ENCODE measurements around the gene PHPT1.
"Not testable (repeated sequence)": the region's sequence is repeated elsewhere in the genome, so short reads cannot be mapped to it uniquely, and the experiment has no call there.

The PHPT1 gene

GRCh38 chr9:136865768-136866103, 16.5 kb downstream of the PHPT1 start:
- TF ChIP-seq, protein P1, sequence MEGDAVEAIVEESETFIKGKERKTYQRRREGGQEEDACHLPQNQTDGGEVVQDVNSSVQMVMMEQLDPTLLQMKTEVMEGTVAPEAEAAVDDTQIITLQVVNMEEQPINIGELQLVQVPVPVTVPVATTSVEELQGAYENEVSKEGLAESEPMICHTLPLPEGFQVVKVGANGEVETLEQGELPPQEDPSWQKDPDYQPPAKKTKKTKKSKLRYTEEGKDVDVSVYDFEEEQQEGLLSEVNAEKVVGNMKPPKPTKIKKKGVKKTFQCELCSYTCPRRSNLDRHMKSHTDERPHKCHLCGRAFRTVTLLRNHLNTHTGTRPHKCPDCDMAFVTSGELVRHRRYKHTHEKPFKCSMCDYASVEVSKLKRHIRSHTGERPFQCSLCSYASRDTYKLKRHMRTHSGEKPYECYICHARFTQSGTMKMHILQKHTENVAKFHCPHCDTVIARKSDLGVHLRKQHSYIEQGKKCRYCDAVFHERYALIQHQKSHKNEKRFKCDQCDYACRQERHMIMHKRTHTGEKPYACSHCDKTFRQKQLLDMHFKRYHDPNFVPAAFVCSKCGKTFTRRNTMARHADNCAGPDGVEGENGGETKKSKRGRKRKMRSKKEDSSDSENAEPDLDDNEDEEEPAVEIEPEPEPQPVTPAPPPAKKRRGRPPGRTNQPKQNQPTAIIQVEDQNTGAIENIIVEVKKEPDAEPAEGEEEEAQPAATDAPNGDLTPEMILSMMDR (IDR thresholded peaks at IDR 0.05; ENCODE audit: low read depth, low read length): no peak
- peak overlapping the region; percentile 78 for H3K4me3 ChIP-seq (ENCODE audit: low read depth, low read length)

- H3K4me3 ChIP-seq (ENCODE audit: low read depth, low read length): peak overlapping the region; percentile 78
Observed at GRCh38 chr9:136866898-136867421, 17.8 kb downstream of the PHPT1 start.

DNA sequence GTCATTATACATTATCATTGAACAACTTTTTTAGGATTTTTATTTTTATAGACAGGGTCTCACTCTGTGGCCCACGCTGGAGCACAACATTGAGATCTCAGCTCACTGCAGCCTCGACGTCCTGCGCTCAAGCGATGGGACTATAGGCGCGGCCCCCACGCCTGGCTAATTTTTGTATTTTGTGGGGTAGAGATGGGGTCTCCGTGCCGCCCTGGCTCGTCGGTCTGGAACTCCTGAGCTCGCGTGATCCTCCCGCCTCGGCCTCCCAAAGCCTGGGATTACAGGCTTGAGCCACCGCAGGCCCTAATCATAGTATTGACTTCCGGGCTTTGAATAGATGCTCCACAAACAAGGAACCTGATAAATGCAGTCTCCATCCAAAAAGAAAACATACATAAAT, 18.3 kb downstream of the PHPT1 start:
- TF ChIP-seq, protein P1 (IDR thresholded peaks at IDR 0.05; ENCODE audit: low read depth, low read length): no peak
- H3K4me3 ChIP-seq (ENCODE audit: low read depth, low read length): no peak overlapping the region

- no peak overlapping the region for H3K4me3 ChIP-seq (ENCODE audit: low read depth, low read length)
Observed at GRCh38 chr9:136867917-136868316, 18.7 kb downstream of the PHPT1 start.

DNA sequence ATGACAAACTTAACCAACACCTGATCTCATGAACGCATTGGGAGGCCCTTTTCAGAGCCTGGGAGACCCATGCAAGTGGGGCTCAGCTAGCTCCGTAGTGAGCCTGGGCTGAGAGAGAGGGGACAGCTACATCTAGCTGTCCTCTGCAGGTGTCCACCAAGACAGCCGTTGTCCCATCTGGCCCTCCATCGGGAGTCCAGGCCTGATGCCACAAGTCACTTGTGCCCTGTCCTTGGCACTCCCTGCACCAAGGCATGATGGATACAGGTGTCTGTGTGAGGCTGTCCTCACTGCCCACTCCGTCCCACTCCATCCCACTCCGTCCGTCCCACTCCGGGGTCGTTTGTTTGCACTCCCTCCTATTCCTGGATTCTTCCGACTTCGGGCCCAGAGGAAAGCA, 19.4 kb downstream of the PHPT1 start:
- TF ChIP-seq, protein P1 (IDR thresholded peaks at IDR 0.05; ENCODE audit: low read depth, low read length): no peak
- H3K4me3 ChIP-seq (ENCODE audit: low read depth, low read length): no peak overlapping the region

More at GRCh38 chr9:136867917-136868316, 18.7 kb downstream of the PHPT1 start:
- TF ChIP-seq, protein P1 (IDR thresholded peaks at IDR 0.05; ENCODE audit: low read depth, low read length): no peak

DNA sequence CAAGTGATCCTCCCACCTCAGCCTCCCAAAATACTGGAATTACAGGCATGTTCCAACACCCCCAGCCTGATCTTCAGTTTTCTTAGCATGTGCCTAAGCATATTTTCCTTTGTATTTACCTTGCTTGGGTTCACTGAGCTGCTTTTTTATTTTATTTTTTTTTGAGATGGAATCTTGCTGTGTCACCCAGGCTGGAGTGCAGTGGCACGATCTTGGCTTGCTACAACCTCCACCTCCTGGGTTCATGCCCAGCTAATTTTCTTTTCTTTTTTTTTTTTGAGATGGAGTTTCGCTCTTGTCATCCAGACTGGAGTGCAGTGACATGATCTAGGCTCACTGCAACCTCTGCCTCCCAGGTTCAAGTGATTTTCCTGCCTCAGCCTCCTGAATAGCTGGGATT, 20.4 kb downstream of the PHPT1 start:
- H3K4me3 ChIP-seq (ENCODE audit: low read depth, low read length): not testable (repeated sequence)

DNA sequence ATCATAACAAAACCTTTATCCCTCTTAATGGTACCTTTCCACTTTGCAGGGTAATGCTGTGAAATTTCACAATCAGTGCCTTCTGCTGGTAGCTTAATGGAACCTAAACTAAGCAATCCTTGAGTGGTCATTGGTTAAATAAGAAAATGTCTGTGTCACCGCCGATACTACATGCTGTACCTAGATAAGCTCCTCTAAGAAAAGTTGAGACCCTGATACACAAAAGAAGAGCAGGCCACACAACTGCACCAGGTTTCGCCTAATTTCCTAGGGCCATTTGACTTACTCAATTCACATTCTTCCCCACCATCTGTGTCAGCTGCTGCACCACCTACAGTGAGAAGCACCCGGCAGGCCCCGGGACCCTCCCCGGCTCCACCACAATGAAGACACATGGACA, 25.9 kb downstream of the PHPT1 start:
- no peak overlapping the region for H3K4me3 ChIP-seq (ENCODE audit: low read depth, low read length)
- TF ChIP-seq, protein P1 (IDR thresholded peaks at IDR 0.05; ENCODE audit: low read depth, low read length): no peak

GRCh38 chr9:136876476-136876875, 27.3 kb downstream of the PHPT1 start:
- TF ChIP-seq, protein P1 (IDR thresholded peaks at IDR 0.05; ENCODE audit: low read depth, low read length): no peak
- H3K4me3 ChIP-seq (ENCODE audit: low read depth, low read length): no peak overlapping the region
